ENCODE measurements around the gene ANKRD27. TPM values are rescaled to one million over a fixed set of nuclear protein-coding genes. Genes with fewer than 3 reads are reported as not detected.

Gene ANKRD27
- total and polyA plus RNA-seq, 10 of the 15 experiments (the other 5 are each of a cell fraction or from before 2014, with no cell fraction given) = 2.8 to 49.9 (median 28.5) TPM

DNA sequence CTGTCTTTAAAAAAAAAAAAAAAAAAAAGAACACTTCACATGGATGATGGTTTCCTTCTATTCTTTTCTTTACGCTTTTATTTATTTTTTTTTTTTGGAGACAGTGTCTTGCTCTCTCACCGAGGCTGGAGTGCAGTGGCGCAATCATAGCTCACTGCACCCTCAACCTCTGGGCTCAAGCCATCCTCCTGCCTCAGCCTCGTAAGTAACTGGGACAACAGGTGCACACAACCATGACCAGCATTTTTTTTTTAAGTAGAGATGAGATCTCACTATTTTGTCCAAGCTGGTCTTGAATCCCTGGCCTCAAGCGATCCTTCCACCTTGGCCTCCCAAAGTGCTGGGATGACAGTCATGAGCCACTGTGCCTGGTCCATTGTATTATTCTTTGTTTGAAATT lies 24.3 kb downstream of the ANKRD27 start (continued):
- TF ChIP-seq ATF3 (IDR thresholded peaks at IDR 0.05; ENCODE audit: borderline replicate concordance, extremely low read depth, low read depth, low read length) = no peak

DNA sequence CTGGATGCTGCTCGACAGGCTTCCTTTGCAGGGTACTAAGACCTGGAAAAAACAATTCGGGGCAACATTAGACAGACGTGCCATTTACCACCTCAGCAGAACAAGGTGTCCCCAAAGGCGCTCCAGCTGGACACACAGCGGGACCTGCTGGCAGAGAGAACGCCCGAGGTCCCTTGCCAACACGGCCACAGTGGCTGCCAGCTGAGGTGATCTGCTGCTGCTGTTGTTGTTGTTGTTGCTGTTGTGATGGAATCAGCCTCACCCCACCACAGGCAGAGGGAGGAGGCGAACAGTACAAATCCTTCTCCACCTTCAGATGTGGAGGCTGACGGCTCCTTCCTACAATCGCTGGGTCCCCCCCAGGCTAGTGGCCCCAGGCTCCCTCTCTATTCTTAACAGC lies 25.2 kb downstream of the ANKRD27 start:
- no peak overlapping the region for H3K9ac ChIP-seq (ENCODE audit: control insufficient read depth, insufficient read depth, low read length)
- H2AFZ ChIP-seq (ENCODE audit: control insufficient read depth, low read depth, low read length) = no peak overlapping the region
- no TSS peak for BruUV-seq (replicated peaks)
- no peak overlapping the region for H3K4me2 ChIP-seq (ENCODE audit: control insufficient read depth, insufficient read depth)
- H3K36me3 ChIP-seq (ENCODE audit: control insufficient read depth in 2 of 2, insufficient read depth in 2 of 2, low read length in 1 of 2) = peaks cover 11 to 22% of the 10 kb centered on the region in 2 experiments
- TF ChIP-seq TCF7 (IDR thresholded peaks at IDR 0.05; ENCODE audit: borderline replicate concordance) = no peak
- TF ChIP-seq CBX3 (IDR thresholded peaks at IDR 0.05; ENCODE audit: borderline replicate concordance, low read depth) = no peak
- TF ChIP-seq RELB (IDR thresholded peaks at IDR 0.05; ENCODE audit: low read depth) = no peak
- SMC1A ChIA-PET (ENCODE audit: uncharacterized antibody, unreplicated experiment) = no interaction called here
- no peak overlapping the region for H3K27ac ChIP-seq (ENCODE audit: control insufficient read depth, insufficient read depth)
- WGBS (ENCODE audit: insufficient coverage, insufficient replicate concordance, low lambda C conversion rate, missing lambda C conversion rate) = 94% methylated on average over 11 of the region's 11 CpGs
- no peaks in the 10 kb centered on the region for H3K79me2 ChIP-seq (ENCODE audit: control insufficient read depth, insufficient read depth, low read length)
- CTCF ChIA-PET = no interaction called here
- POLR2A ChIA-PET = no interaction called here
- H3K9me3 ChIP-seq (replicated peaks; ENCODE audit: control insufficient read depth, insufficient read depth, low read length) = no peaks in the 10 kb centered on the region
- intact Hi-C loops (cut with micrococcal nuclease; ENCODE audit: unreplicated experiment) (no loop called here), in situ Hi-C loops (cut with MboI) (no loop called here)
- ATAC-seq = no peak
- FAIRE-seq = no peak
- RAD21 ChIA-PET (ENCODE audit: unreplicated experiment) = no interaction called here
- H4K20me1 ChIP-seq (ENCODE audit: control insufficient read depth, insufficient read depth) = no peaks in the 10 kb centered on the region
- no peak for DNase-seq (ENCODE audit: low read depth, low spot score)
- H3K27me3 ChIP-seq (replicated peaks in 1 of 2; ENCODE audit: control insufficient read depth in 2 of 2, insufficient read depth in 2 of 2, low read length in 1 of 2) = no peaks in the 10 kb centered on the region
- no peak overlapping the region for H3K4me3 ChIP-seq
- H3K4me1 ChIP-seq (ENCODE audit: control insufficient read depth, insufficient read depth, low read length) = peaks cover 3% of the 10 kb centered on the region

Measured in GM12878 (cell line).